ENCODE measurements around the gene SERPIND1. TPM values are rescaled to one million over a fixed set of nuclear protein-coding genes. Genes with fewer than 3 reads are reported as not detected.

The SERPIND1 gene
- total and polyA plus RNA-seq, 5 donors from 2014 or later: 0.10 to 0.29 TPM; not detected in 3

DNA sequence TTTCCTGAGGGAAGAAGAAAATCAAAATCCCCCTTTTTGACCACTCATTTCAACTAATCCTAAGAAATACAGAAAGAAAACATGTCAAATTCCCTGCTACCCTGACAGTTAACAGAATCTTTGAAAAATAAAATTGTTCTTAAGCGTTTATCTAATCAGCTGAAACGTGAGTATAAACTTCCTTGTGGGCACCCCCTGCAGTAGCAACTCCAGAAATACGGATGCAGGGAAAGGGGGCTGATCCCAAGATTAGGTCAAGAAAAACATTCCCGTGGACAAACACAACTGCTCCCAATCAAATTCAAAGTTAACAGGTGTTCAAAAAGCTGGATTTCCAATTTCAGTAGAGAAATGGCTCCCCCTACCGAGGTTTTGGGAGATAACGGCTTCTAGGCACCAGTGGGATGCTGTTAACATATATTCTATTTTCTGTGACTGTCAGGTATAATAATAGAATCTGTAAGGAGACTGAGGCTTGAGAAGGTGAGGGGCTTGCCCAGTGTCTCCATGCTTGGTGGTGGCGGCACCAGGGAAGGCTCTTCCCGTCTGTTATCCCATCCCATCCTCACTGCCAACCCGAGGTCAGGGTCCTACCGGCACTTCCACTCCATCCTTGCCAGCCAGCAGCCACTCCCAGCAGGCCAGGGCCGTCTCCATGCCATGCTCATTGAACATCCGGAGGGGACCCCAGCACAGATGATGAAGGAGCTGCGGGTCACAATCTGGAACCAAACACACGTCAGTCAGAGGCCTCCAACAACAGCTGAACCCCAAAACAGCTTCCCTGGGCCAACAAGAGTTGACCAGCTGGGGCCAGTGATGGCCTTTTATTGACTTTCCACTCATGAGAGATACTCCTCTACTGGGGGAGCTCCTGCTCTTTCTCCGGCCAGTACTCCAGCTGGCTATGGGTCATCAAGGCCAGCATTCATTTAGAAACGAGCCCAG is 32.0 kb upstream of the SERPIND1 start:
- H3K4me1 Mint-ChIP-seq: peaks cover 0 to 10% (median 6%) of the 10 kb centered on the region in 4 donors
- ATAC-seq (ENCODE audit: low read depth in 2 of 2) (peak in 1 of 2 donors; percentile 8), DNase-seq (peak in 2 of 3 donors; percentile 48 to 52)
- Histone ChIP-seq H3K4me3 (ENCODE audit: low read depth, low read length) (no peak overlapping the region), H3K36me3 (ENCODE audit: control insufficient read depth, insufficient read depth, low read length) (peaks cover 59% of the 10 kb centered on the region), H3K4me1 (ENCODE audit: control insufficient read depth, insufficient read depth, low read length, poor library complexity, severe bottlenecking) (no peaks in the 10 kb centered on the region), H3K27me3 (ENCODE audit: control insufficient read depth, insufficient read depth, low read length) (no peaks in the 10 kb centered on the region), H3K9me3 (ENCODE audit: control insufficient read depth in 2 of 2, low read length in 2 of 2) (no peaks in the 10 kb centered on the region), H3K27ac (ENCODE audit: insufficient read depth, low read length, poor library complexity, severe bottlenecking) (no peak overlapping the region)
- H3K27me3 Mint-ChIP-seq: no peaks in the 10 kb centered on the region
- H3K27ac Mint-ChIP-seq: no peak overlapping the region
- H3K4me3 Mint-ChIP-seq: no peak overlapping the region
- H3K36me3 Mint-ChIP-seq: peaks cover 37% of the 10 kb centered on the region
- H3K9me3 Mint-ChIP-seq: peaks cover 0 to 1% (median 0%) of the 10 kb centered on the region in 7 donors

- H3K9me3 ChIP-seq (ENCODE audit: control insufficient read depth in 2 of 2, low read length in 2 of 2): no peaks in the 10 kb centered on the region
- ATAC-seq (ENCODE audit: low read depth in 2 of 2) (no peak), DNase-seq (no peak)
- Mint-ChIP-seq H3K9me3 (peaks cover 0 to 1% (median 0%) of the 10 kb centered on the region in 7 donors), H3K27me3 (no peaks in the 10 kb centered on the region), H3K4me1 (peaks cover 0 to 10% (median 6%) of the 10 kb centered on the region in 4 donors), H3K27ac (peak overlapping the region in 1 of 3 donors; percentile 48), H3K4me3 (no peak overlapping the region), H3K36me3 (peaks cover 37% of the 10 kb centered on the region)
- H3K27me3 ChIP-seq (ENCODE audit: control insufficient read depth, insufficient read depth, low read length): no peaks in the 10 kb centered on the region
- no peak overlapping the region for H3K4me3 ChIP-seq (ENCODE audit: low read depth, low read length)
- H3K27ac ChIP-seq (ENCODE audit: insufficient read depth, low read length, poor library complexity, severe bottlenecking): no peak overlapping the region
- H3K36me3 ChIP-seq (ENCODE audit: control insufficient read depth, insufficient read depth, low read length): peaks cover 68% of the 10 kb centered on the region
- H3K4me1 ChIP-seq (ENCODE audit: control insufficient read depth, insufficient read depth, low read length, poor library complexity, severe bottlenecking): no peaks in the 10 kb centered on the region
Measured at GRCh38 chr22:20742764-20743163, 31.1 kb upstream of the SERPIND1 start.

DNA sequence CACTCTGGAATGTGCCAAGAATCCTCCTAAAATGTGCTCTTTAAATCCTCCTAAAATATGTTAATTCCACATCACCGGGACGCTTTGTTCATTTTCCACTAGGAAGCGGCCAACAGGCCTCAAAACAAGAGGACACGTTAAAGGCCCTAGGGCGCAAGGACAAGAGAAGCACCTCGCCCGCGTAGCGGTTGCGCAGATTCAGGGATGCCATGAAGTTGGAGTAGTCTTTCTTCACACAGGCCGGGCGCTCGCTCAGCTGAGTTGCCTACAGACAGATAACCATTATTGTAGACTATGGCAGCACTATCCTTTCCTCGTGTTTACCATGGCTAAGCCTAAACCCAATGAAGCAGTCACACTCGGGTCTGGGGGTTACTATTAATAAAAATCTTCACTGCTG is 29.5 kb upstream of the SERPIND1 start:
- Mint-ChIP-seq H3K4me3 (no peak overlapping the region), H3K9me3 (peaks cover 0 to 1% (median 0%) of the 10 kb centered on the region in 7 donors), H3K36me3 (peaks cover 37% of the 10 kb centered on the region), H3K4me1 (peaks cover 0 to 10% (median 4%) of the 10 kb centered on the region in 4 donors), H3K27ac (no peak overlapping the region), H3K27me3 (no peaks in the 10 kb centered on the region)
- no peak overlapping the region for H3K27ac ChIP-seq (ENCODE audit: insufficient read depth, low read length, poor library complexity, severe bottlenecking)
- peaks cover 72% of the 10 kb centered on the region for H3K36me3 ChIP-seq (ENCODE audit: control insufficient read depth, insufficient read depth, low read length)
- ATAC-seq (ENCODE audit: low read depth in 2 of 2) (no peak), DNase-seq (no peak)
- H3K4me3 ChIP-seq (ENCODE audit: low read depth, low read length): no peak overlapping the region
- H3K4me1 ChIP-seq (ENCODE audit: control insufficient read depth, insufficient read depth, low read length, poor library complexity, severe bottlenecking): no peaks in the 10 kb centered on the region
- H3K27me3 ChIP-seq (ENCODE audit: control insufficient read depth, insufficient read depth, low read length): no peaks in the 10 kb centered on the region
- H3K9me3 ChIP-seq (ENCODE audit: control insufficient read depth in 2 of 2, low read length in 2 of 2): no peaks in the 10 kb centered on the region

GRCh38 chr22:20745119-20745518 is 28.8 kb upstream of the SERPIND1 start:
- H3K4me3 ChIP-seq (ENCODE audit: low read depth, low read length): no peak overlapping the region
- ATAC-seq (ENCODE audit: low read depth in 2 of 2) (no peak), DNase-seq (no peak)
- no peaks in the 10 kb centered on the region for H3K4me1 ChIP-seq (ENCODE audit: control insufficient read depth, insufficient read depth, low read length, poor library complexity, severe bottlenecking)
- H3K27me3 ChIP-seq (ENCODE audit: control insufficient read depth, insufficient read depth, low read length): no peaks in the 10 kb centered on the region
- H3K27me3 Mint-ChIP-seq: no peaks in the 10 kb centered on the region
- H3K36me3 Mint-ChIP-seq: peaks cover 41% of the 10 kb centered on the region
- no peak overlapping the region for H3K4me3 Mint-ChIP-seq
- H3K9me3 ChIP-seq (ENCODE audit: control insufficient read depth in 2 of 2, low read length in 2 of 2): no peaks in the 10 kb centered on the region
- no peak overlapping the region for H3K27ac ChIP-seq (ENCODE audit: insufficient read depth, low read length, poor library complexity, severe bottlenecking)
- H3K36me3 ChIP-seq (ENCODE audit: control insufficient read depth, insufficient read depth, low read length): peaks cover 76% of the 10 kb centered on the region
- no peak overlapping the region for H3K27ac Mint-ChIP-seq
- no peaks in the 10 kb centered on the region for H3K9me3 Mint-ChIP-seq
- peaks cover 0 to 8% (median 4%) of the 10 kb centered on the region in 4 donors for H3K4me1 Mint-ChIP-seq

GRCh38 chr22:20746431-20747189 is 27.3 kb upstream of the SERPIND1 start:
- Mint-ChIP-seq H3K27ac (peak overlapping the region in 1 of 3 donors; percentile 52), H3K4me3 (no peak overlapping the region), H3K36me3 (peaks cover 36% of the 10 kb centered on the region), H3K4me1 (peaks cover 0 to 4% (median 1%) of the 10 kb centered on the region in 4 donors), H3K9me3 (no peaks in the 10 kb centered on the region), H3K27me3 (no peaks in the 10 kb centered on the region)
- no peak overlapping the region for H3K4me3 ChIP-seq (ENCODE audit: low read depth, low read length)
- no peaks in the 10 kb centered on the region for H3K9me3 ChIP-seq (ENCODE audit: control insufficient read depth in 2 of 2, low read length in 2 of 2)
- no peak for ATAC-seq (ENCODE audit: low read depth in 2 of 2)
- H3K4me1 ChIP-seq (ENCODE audit: control insufficient read depth, insufficient read depth, low read length, poor library complexity, severe bottlenecking): no peaks in the 10 kb centered on the region
- DNase-seq: no peak
- H3K36me3 ChIP-seq (ENCODE audit: control insufficient read depth, insufficient read depth, low read length): peaks cover 83% of the 10 kb centered on the region
- H3K27me3 ChIP-seq (ENCODE audit: control insufficient read depth, insufficient read depth, low read length): no peaks in the 10 kb centered on the region
- no peak overlapping the region for H3K27ac ChIP-seq (ENCODE audit: insufficient read depth, low read length, poor library complexity, severe bottlenecking)

- H3K4me1 ChIP-seq (ENCODE audit: control insufficient read depth, insufficient read depth, low read length, poor library complexity, severe bottlenecking): no peaks in the 10 kb centered on the region
- H3K27ac ChIP-seq (ENCODE audit: insufficient read depth, low read length, poor library complexity, severe bottlenecking): no peak overlapping the region
- no peak for ATAC-seq (ENCODE audit: low read depth in 2 of 2)
- Mint-ChIP-seq H3K27me3 (no peaks in the 10 kb centered on the region), H3K4me3 (no peak overlapping the region), H3K9me3 (no peaks in the 10 kb centered on the region), H3K27ac (peak overlapping the region in 1 of 3 donors; percentile 52), H3K36me3 (peaks cover 31% of the 10 kb centered on the region), H3K4me1 (peaks cover 0 to 2% (median 0%) of the 10 kb centered on the region in 4 donors)
- no peaks in the 10 kb centered on the region for H3K9me3 ChIP-seq (ENCODE audit: control insufficient read depth in 2 of 2, low read length in 2 of 2)
- no peaks in the 10 kb centered on the region for H3K27me3 ChIP-seq (ENCODE audit: control insufficient read depth, insufficient read depth, low read length)
- H3K4me3 ChIP-seq (ENCODE audit: low read depth, low read length): no peak overlapping the region
- peaks cover 86% of the 10 kb centered on the region for H3K36me3 ChIP-seq (ENCODE audit: control insufficient read depth, insufficient read depth, low read length)
- no peak for DNase-seq
Measured at GRCh38 chr22:20747223-20747622, 26.7 kb upstream of the SERPIND1 start.

DNA sequence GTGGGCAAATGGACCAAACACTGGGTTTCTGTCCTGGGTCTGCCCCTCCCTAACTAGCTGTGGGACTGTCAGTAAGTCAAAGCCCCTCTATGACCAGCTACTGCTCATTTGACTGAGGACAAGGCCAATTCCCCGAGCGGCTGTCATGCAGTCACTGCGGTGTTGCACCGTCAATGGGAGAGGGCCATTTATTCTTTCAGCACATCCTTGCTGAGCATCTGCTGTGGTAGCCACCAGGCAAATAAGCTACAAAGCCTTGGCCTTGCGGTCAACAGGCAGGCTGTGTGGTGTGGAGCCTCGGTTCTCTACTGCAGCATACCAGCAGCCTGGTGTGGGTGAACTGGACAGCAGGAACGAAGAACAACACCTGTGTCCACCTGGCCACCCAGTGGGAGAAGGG is 25.8 kb upstream of the SERPIND1 start:
- no peaks in the 10 kb centered on the region for H3K4me1 ChIP-seq (ENCODE audit: control insufficient read depth, insufficient read depth, low read length, poor library complexity, severe bottlenecking)
- H3K36me3 ChIP-seq (ENCODE audit: control insufficient read depth, insufficient read depth, low read length): peaks cover 88% of the 10 kb centered on the region
- H3K9me3 ChIP-seq (ENCODE audit: control insufficient read depth in 2 of 2, low read length in 2 of 2): no peaks in the 10 kb centered on the region
- Mint-ChIP-seq H3K4me1 (peaks cover 0 to 2% (median 0%) of the 10 kb centered on the region in 4 donors), H3K9me3 (no peaks in the 10 kb centered on the region), H3K27ac (no peak overlapping the region), H3K36me3 (peaks cover 33% of the 10 kb centered on the region), H3K4me3 (no peak overlapping the region), H3K27me3 (no peaks in the 10 kb centered on the region)
- DNase-seq: no peak
- no peak overlapping the region for H3K4me3 ChIP-seq (ENCODE audit: low read depth, low read length)
- no peaks in the 10 kb centered on the region for H3K27me3 ChIP-seq (ENCODE audit: control insufficient read depth, insufficient read depth, low read length)
- H3K27ac ChIP-seq (ENCODE audit: insufficient read depth, low read length, poor library complexity, severe bottlenecking): no peak overlapping the region
- no peak for ATAC-seq (ENCODE audit: low read depth in 2 of 2)

Measured in CD4-positive, CD25-positive, alpha-beta regulatory T cell (primary cell).